Caki2 (cell line): ENCODE results near the gene PCOLCE2. TPM values are rescaled to one million over a fixed set of nuclear protein-coding genes. Genes with fewer than 3 reads are reported as not detected.
A peak's percentile ranks its signal among the peaks of the same experiment; 100 is the strongest.

Experiments
- DNase-seq: peaks from one replicate; pipeline ENCODE4 v3.0.0-alpha.2; 2015; ENCODE audit warnings: low read depth
- in situ Hi-C: cut with HindIII; loops from 2 replicates; pipeline ENCODE4 v1.10.0; 2016; ENCODE audit warnings: low sequenced_read_pairs, low pct_unique_long_range_greater_than_20kb, mixed read lengths
- total RNA-seq: library from RNA; depleted of rRNA; stranded (reverse); fragments of >200 nt; shearing (Covaris generic); gene quantifications from 2 replicates; pipeline ENCODE4 v1.2.3, GENCODE V29; 2014; ENCODE audit warnings: low replicate concordance

PCOLCE2 gene
- total RNA-seq, 1 experiment from 2014 or later = 70.4 TPM

GRCh38 chr3:142846779-142847577 is 41.9 kb downstream of the PCOLCE2 start:
- in situ Hi-C loops = loop anchor here (25.0 kb wide), 1 partner anchor 165 kb away; the partner anchor contains the start of gene U2SURP
- DNase-seq = no peak

GRCh38 chr3:142844339-142844977 is 44.4 kb downstream of the PCOLCE2 start:
- peak; percentile 61 for DNase-seq
- in situ Hi-C loops = loop anchor here (25.0 kb wide), 1 partner anchor 168 kb away; the partner anchor contains the start of gene U2SURP

GRCh38 chr3:142839831-142840230 is 49.1 kb downstream of the PCOLCE2 start:
- in situ Hi-C loops = loop anchor here (25.0 kb wide), 1 partner anchor 172 kb away; the partner anchor contains the start of gene U2SURP
- DNase-seq = no peak

- no peak for DNase-seq
- in situ Hi-C loops = loop anchor here (25.0 kb wide), 1 partner anchor 175 kb away; the partner anchor contains the start of gene U2SURP
These were observed 51.4 kb downstream of the PCOLCE2 start for GRCh38 chr3:142837526-142837925.

GRCh38 chr3:142828703-142829305 is 60.1 kb downstream of the PCOLCE2 start:
- DNase-seq = peak; percentile 65

GRCh38 chr3:142819179-142819578 is 69.7 kb downstream of the PCOLCE2 start:
- no peak for DNase-seq
- in situ Hi-C loops = loop anchor here (25.0 kb wide), 1 partner anchor 232 kb away; the partner anchor contains the start of genes ATR and PLS1

More at GRCh38 chr3:142828703-142829305, 60.1 kb downstream of the PCOLCE2 start:
- in situ Hi-C loops = loop anchor here (25.0 kb wide), 1 partner anchor 183 kb away; the partner anchor contains the start of gene U2SURP

GRCh38 chr3:142818651-142819050 is 70.2 kb downstream of the PCOLCE2 start:
- no peak for DNase-seq
- in situ Hi-C loops = loop anchor here (25.0 kb wide), 1 partner anchor 231 kb away; the partner anchor contains the start of genes ATR and PLS1

GRCh38 chr3:142817897-142818296 is 71.0 kb downstream of the PCOLCE2 start:
- in situ Hi-C loops = loop anchor here (25.0 kb wide), 1 partner anchor 231 kb away; the partner anchor contains the start of genes ATR and PLS1
- DNase-seq = no peak

GRCh38 chr3:142817356-142817755 is 71.5 kb downstream of the PCOLCE2 start:
- in situ Hi-C loops = loop anchor here (25.0 kb wide), 1 partner anchor 230 kb away; the partner anchor contains the start of genes ATR and PLS1

GRCh38 chr3:142815803-142816202 is 73.1 kb downstream of the PCOLCE2 start:
- in situ Hi-C loops = loop anchor here (25.0 kb wide), 1 partner anchor 229 kb away; the partner anchor contains the start of genes ATR and PLS1
- no peak for DNase-seq

More at GRCh38 chr3:142817356-142817755, 71.5 kb downstream of the PCOLCE2 start:
- no peak for DNase-seq

- DNase-seq = no peak
- in situ Hi-C loops = loop anchor here (25.0 kb wide), 1 partner anchor 222 kb away; the partner anchor contains the start of genes ATR and PLS1
These were observed 79.6 kb downstream of the PCOLCE2 start for GRCh38 chr3:142809259-142809658.

- in situ Hi-C loops = loop anchor here (25.0 kb wide), 1 partner anchor 221 kb away; the partner anchor contains the start of genes ATR and PLS1
- peak; percentile 55 for DNase-seq
These were observed 80.6 kb downstream of the PCOLCE2 start for GRCh38 chr3:142808103-142808917.

GRCh38 chr3:142802891-142803290 is 86.0 kb downstream of the PCOLCE2 start:
- no peak for DNase-seq
- in situ Hi-C loops = loop anchor here (25.0 kb wide), 1 partner anchor 216 kb away; the partner anchor contains the start of genes ATR and PLS1

- DNase-seq = no peak
- in situ Hi-C loops = loop anchor here (25.0 kb wide), 1 partner anchor 214 kb away; the partner anchor contains the start of genes ATR and PLS1
These were observed 87.1 kb downstream of the PCOLCE2 start for GRCh38 chr3:142801746-142802145.

- in situ Hi-C loops = no loop called here
- DNase-seq = no peak
These were observed 92.1 kb downstream of the PCOLCE2 start for GRCh38 chr3:142796823-142797222.

GRCh38 chr3:142795332-142795731 is 93.6 kb downstream of the PCOLCE2 start:
- no peak for DNase-seq
- in situ Hi-C loops = no loop called here

GRCh38 chr3:142794508-142794907 is 94.4 kb downstream of the PCOLCE2 start:
- in situ Hi-C loops = no loop called here
- DNase-seq = no peak
